Peyer's patch (tissue), 4 donors: Measurements from ENCODE around the gene PHETA1. TPM values are rescaled to one million over a fixed set of nuclear protein-coding genes. Genes with fewer than 3 reads are reported as not detected.

Experiments
- DNase-seq, 3 donors: peaks; one replicate each; pipeline ENCODE4 v3.0.0-alpha.2; 2017 to 2019
- H3K27ac ChIP-seq, 4 donors: fragments of 200-600 bp; sonication (generic); one replicate each; pipeline ENCODE4 v1.5.1; 2016 to 2019
- H3K27me3 ChIP-seq, 2 donors: fragments of 200-600 bp; sonication (generic); one replicate each; pipeline ENCODE4 v1.5.1; 2019
- H3K36me3 ChIP-seq, 3 donors: fragments of 200-600 bp; sonication (generic); one replicate each; pipeline ENCODE4 v1.5.1; 2016 to 2019
- H3K4me1 ChIP-seq, 4 donors: fragments of 200-600 bp; sonication (generic); one replicate each; pipeline ENCODE4 v1.5.1; 2016 to 2019
- H3K4me3 ChIP-seq, 4 donors: fragments of 200-600 bp; sonication (generic); 1 replicate in 3 of 4; 2 replicates in 1 of 4; pipeline ENCODE4 v1.5.1; 2016 to 2019; ENCODE audit warnings: mild to moderate bottlenecking in 1 of 4
- H3K9me3 ChIP-seq, 4 donors: fragments of 200-600 bp; sonication (generic); one replicate each; pipeline ENCODE4 v1.5.1; 2016 to 2019; ENCODE audit warnings: mild to moderate bottlenecking in 1 of 4
- CTCF ChIP-seq, 6 experiments: fragments of 450-650 bp in 4 of 6; fragments of 200-600 bp in 2 of 6; sonication (generic) in 1 of 6; IDR thresholded peaks; one replicate each; pipeline ENCODE4 v1.5.1; 2017 to 2019; ENCODE audit warnings: antibody characterized with exemption in 6 of 6, mild to moderate bottlenecking in 3 of 6, moderate library complexity in 1 of 6
- POLR2A ChIP-seq, 2 donors: fragments of 450-650 bp; IDR thresholded peaks; one replicate each; pipeline ENCODE4 v1.5.1; 2017; ENCODE audit warnings: antibody characterized with exemption in 2 of 2, mild to moderate bottlenecking in 2 of 2, moderate library complexity in 2 of 2
- total RNA-seq, 4 donors: library from RNA; depleted of rRNA; stranded (reverse); fragments of >200 nt; gene quantifications; one replicate each; pipeline ENCODE4 v1.1.0, GENCODE V29; 2016

The PHETA1 gene
- total RNA-seq, 4 donors from 2014 or later = 43.2 to 64.6 (median 51.0) TPM

- Histone ChIP-seq H3K4me3 (no peak overlapping the region), H3K27me3 (no peaks in the 10 kb centered on the region), H3K9me3 (peaks cover 0 to 11% (median 4%) of the 10 kb centered on the region in 4 donors), H3K27ac (no peak overlapping the region), H3K4me1 (no peaks in the 10 kb centered on the region), H3K36me3 (no peaks in the 10 kb centered on the region)
- TF ChIP-seq CTCF (IDR thresholded peaks at IDR 0.05) (no peak), POLR2A (IDR thresholded peaks at IDR 0.05) (no peak)
- no peak for DNase-seq
Observed at GRCh38 chr12:111352296-111352993, 16.4 kb downstream of the PHETA1 start.

GRCh38 chr12:111351026-111351425 is 17.9 kb downstream of the PHETA1 start:
- H3K36me3 ChIP-seq = no peaks in the 10 kb centered on the region
- no peak for TF ChIP-seq POLR2A (IDR thresholded peaks at IDR 0.05)
- H3K27me3 ChIP-seq = no peaks in the 10 kb centered on the region
- peaks cover 0 to 11% (median 4%) of the 10 kb centered on the region in 4 donors for H3K9me3 ChIP-seq
- no peak overlapping the region for H3K4me3 ChIP-seq
- DNase-seq = no peak
- H3K4me1 ChIP-seq = no peaks in the 10 kb centered on the region
- H3K27ac ChIP-seq = no peak overlapping the region

DNA sequence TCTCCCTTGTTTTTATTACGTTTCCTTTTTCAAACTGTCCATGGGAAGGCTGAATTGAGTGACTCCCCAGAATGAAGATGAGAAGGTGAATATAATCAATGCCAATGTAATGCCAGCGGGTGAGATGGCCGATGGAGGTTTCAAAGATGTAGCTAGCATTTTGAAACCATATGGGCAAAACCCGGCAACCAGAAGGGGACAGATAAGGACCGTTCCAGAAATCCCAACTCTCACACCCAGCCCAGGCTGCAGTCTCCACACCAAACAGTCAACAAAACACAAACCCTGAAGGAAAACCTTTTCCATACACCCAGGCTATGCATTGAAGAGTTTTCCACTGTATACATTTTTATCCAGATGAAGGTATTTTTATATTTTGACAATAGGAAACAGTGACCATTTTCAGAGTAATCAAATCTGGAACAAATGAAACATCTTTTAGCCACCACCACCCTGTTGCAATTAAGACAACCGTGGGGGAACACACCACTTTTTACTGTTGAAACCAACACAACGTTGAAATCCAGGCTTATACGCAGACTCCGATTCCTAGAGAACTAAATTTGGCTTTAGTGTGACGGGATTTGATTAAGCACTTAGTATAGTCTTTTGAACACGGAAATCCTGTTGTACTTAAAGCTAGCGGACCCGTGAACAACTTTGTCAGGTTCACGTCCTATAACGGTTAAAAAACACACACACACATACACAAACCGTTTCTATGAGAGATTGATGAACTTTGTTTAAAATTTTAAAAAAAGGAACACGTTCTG is 19.0 kb downstream of the PHETA1 start:
- H3K27me3 ChIP-seq = no peaks in the 10 kb centered on the region
- H3K4me3 ChIP-seq = no peak overlapping the region
- H3K9me3 ChIP-seq = peaks cover 0 to 11% (median 4%) of the 10 kb centered on the region in 4 donors
- DNase-seq = no peak
- TF ChIP-seq CTCF (IDR thresholded peaks at IDR 0.05) = no peak
- TF ChIP-seq POLR2A (IDR thresholded peaks at IDR 0.05) = no peak
- H3K36me3 ChIP-seq = no peaks in the 10 kb centered on the region
- H3K4me1 ChIP-seq = no peaks in the 10 kb centered on the region
- no peak overlapping the region for H3K27ac ChIP-seq

DNA sequence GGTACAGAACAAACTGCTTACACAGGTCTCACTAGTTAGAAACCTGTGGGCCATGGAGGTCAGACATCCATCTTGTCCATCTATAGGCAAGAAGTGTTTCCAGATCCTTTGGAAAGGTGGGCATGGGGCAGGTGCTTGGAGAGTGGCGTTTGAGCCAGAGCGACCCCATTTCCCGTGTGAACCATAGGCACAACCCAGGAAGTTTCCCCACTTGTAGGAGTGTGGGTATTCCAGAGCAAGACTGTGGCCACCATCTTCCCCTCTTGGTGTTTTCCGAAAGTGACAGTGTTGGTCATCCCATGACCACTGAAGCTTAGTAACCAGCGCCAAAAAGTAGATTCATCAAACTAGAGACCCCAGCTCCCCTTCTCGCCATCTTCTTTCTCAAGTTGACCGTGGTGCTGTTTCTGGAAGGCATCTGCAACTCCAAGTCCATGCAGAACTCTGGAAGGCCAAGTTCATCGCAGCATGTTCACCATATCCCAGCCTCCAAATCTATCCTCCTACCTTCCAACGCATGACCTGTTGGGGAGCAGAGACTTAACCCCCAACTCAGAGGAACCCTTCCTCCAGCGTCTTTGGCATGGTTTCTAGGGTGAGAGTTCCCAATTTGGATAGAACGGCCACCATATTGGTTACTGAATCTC is 19.7 kb downstream of the PHETA1 start:
- H3K27ac ChIP-seq = no peak overlapping the region
- H3K4me1 ChIP-seq = no peaks in the 10 kb centered on the region
- no peaks in the 10 kb centered on the region for H3K36me3 ChIP-seq
- no peak overlapping the region for H3K4me3 ChIP-seq
- H3K9me3 ChIP-seq = peaks cover 0 to 11% (median 4%) of the 10 kb centered on the region in 4 donors
- TF ChIP-seq CTCF (IDR thresholded peaks at IDR 0.05) (no peak), POLR2A (IDR thresholded peaks at IDR 0.05) (no peak)
- no peak for DNase-seq
- no peaks in the 10 kb centered on the region for H3K27me3 ChIP-seq

GRCh38 chr12:111347891-111348644 is 20.8 kb downstream of the PHETA1 start:
- Histone ChIP-seq H3K27me3 (no peaks in the 10 kb centered on the region), H3K4me1 (no peaks in the 10 kb centered on the region), H3K27ac (no peak overlapping the region), H3K9me3 (peaks cover 0 to 11% (median 4%) of the 10 kb centered on the region in 4 donors), H3K36me3 (no peaks in the 10 kb centered on the region), H3K4me3 (no peak overlapping the region)
- TF ChIP-seq CTCF (IDR thresholded peaks at IDR 0.05) (no peak), POLR2A (IDR thresholded peaks at IDR 0.05) (no peak)
- DNase-seq = no peak
